GM23338 (cell line): ENCODE measurements around the gene ARID1B. TPM values are rescaled to one million over a fixed set of nuclear protein-coding genes. Genes with fewer than 3 reads are reported as not detected.
A peak's percentile ranks its signal among the peaks of the same experiment; 100 is the strongest.

Source experiments
- ATAC-seq: fragments of 200-7000 bp; cut with Tn5 transposase; 3 replicates; pipeline ENCODE4 v1.9.1; 2020
- DNase-seq: peaks from one replicate; pipeline ENCODE4 v3.0.0-alpha.2; 2015; ENCODE audit warnings: low spot score
- H2AFZ ChIP-seq: fragments of 200-600 bp; sonication (generic); 2 replicates; pipeline ENCODE4 v1.8.0; 2016; ENCODE audit warnings: antibody characterized with exemption, mild to moderate bottlenecking, moderate library complexity
- H3F3A ChIP-seq: fragments of 200-600 bp; sonication (generic); replicated peaks from 2 replicates; pipeline ENCODE4 v1.8.0; 2017; ENCODE audit warnings: antibody characterized with exemption, mixed run types, low read depth
- H3K27ac ChIP-seq: fragments of 200-600 bp; sonication (generic); 2 replicates; pipeline ENCODE4 v1.6.1; 2016; ENCODE audit warnings: low read depth
- H3K27me3 ChIP-seq: fragments of 200-600 bp; sonication (generic); 2 replicates; pipeline ENCODE4 v1.8.0; 2016; ENCODE audit warnings: mild to moderate bottlenecking, mixed run types, moderate library complexity; ENCODE audit not compliant: insufficient read depth
- H3K36me3 ChIP-seq: fragments of 200-600 bp; sonication (generic); 2 replicates; pipeline ENCODE4 v1.8.0; 2016; ENCODE audit warnings: mild to moderate bottlenecking; ENCODE audit not compliant: insufficient read depth
- H3K4me1 ChIP-seq: fragments of 200-600 bp; sonication (generic); 2 replicates; pipeline ENCODE4 v1.8.0; 2016; ENCODE audit warnings: mild to moderate bottlenecking, moderate library complexity; ENCODE audit not compliant: insufficient read depth
- H3K4me2 ChIP-seq: fragments of 200-600 bp; sonication (generic); 2 replicates; pipeline ENCODE4 v1.7.1; 2017; ENCODE audit warnings: mixed run types
- H3K4me3 ChIP-seq: fragments of 200-600 bp; sonication (generic); 2 replicates; pipeline ENCODE4 v1.6.1; 2016; ENCODE audit warnings: mixed run types
- H3K79me2 ChIP-seq: fragments of 200-600 bp; sonication (generic); replicated peaks from 2 replicates; pipeline ENCODE4 v1.8.0; 2017; ENCODE audit warnings: mild to moderate bottlenecking; ENCODE audit not compliant: insufficient read depth
- H3K9me2 ChIP-seq: fragments of 200-600 bp; sonication (generic); 2 replicates; pipeline ENCODE4 v1.8.0; 2017; ENCODE audit not compliant: insufficient read depth
- H4K20me1 ChIP-seq: fragments of 200-600 bp; sonication (generic); replicated peaks from 2 replicates; pipeline ENCODE4 v1.8.0; 2017; ENCODE audit warnings: mild to moderate bottlenecking; ENCODE audit not compliant: insufficient read depth
- H3K27ac Mint-ChIP-seq: 2 replicates; pipeline ENCODE4 v1.8.0; 2020; ENCODE audit warnings: inconsistent platforms, mild to moderate bottlenecking, moderate library complexity, mixed read lengths
- H3K27me3 Mint-ChIP-seq: 3 replicates; pipeline ENCODE4 v1.8.0; 2022; ENCODE audit warnings: low read depth, mild to moderate bottlenecking, moderate library complexity, mixed read lengths, inconsistent platforms; ENCODE audit not compliant: insufficient read depth, poor library complexity
- H3K36me3 Mint-ChIP-seq: 3 replicates; pipeline ENCODE4 v1.8.0; 2021; ENCODE audit warnings: low read depth, mild to moderate bottlenecking, inconsistent platforms, moderate library complexity, mixed read lengths
- H3K4me1 Mint-ChIP-seq: 3 replicates; pipeline ENCODE4 v1.8.0; 2020; ENCODE audit warnings: mild to moderate bottlenecking, inconsistent platforms, mixed read lengths
- H3K4me3 Mint-ChIP-seq: 3 replicates; pipeline ENCODE4 v1.8.0; 2021; ENCODE audit warnings: moderate library complexity, mild to moderate bottlenecking, inconsistent platforms, mixed read lengths
- H3K9me3 Mint-ChIP-seq: 3 replicates; pipeline ENCODE4 v1.8.0; 2020; ENCODE audit warnings: moderate library complexity, mild to moderate bottlenecking, inconsistent platforms, mixed read lengths
- CREB1 ChIP-seq: fragments of 250-450 bp; sonication (Bioruptor Pico); IDR thresholded peaks from 2 replicates; pipeline ENCODE4 v1.5.0; 2020; ENCODE audit warnings: low read depth, mild to moderate bottlenecking, moderate library complexity
- EZH2 ChIP-seq: fragments of 200-600 bp; sonication (generic); IDR thresholded peaks from one replicate; pipeline ENCODE4 v1.8.0; 2017; ENCODE audit warnings: antibody characterized with exemption, mild to moderate bottlenecking, low read depth; ENCODE audit not compliant: unreplicated experiment
- EZH2phosphoT487 ChIP-seq: fragments of 200-600 bp; sonication (generic); IDR thresholded peaks from one replicate; pipeline ENCODE4 v1.8.1; 2018; ENCODE audit warnings: antibody characterized with exemption; ENCODE audit not compliant: unreplicated experiment
- JUNB ChIP-seq: IDR thresholded peaks from one replicate; pipeline ENCODE4 v1.6.1; 2016; ENCODE audit warnings: antibody characterized with exemption; ENCODE audit not compliant: unreplicated experiment
- NANOG ChIP-seq: IDR thresholded peaks from 2 replicates; pipeline ENCODE4 v1.6.1; 2016; ENCODE audit warnings: antibody characterized with exemption, borderline replicate concordance
- POLR2AphosphoS5 ChIP-seq: IDR thresholded peaks from 2 replicates; pipeline ENCODE4 v1.6.1; 2016; ENCODE audit warnings: antibody characterized with exemption, low read depth
- STAT1 ChIP-seq: IDR thresholded peaks from one replicate; pipeline ENCODE4 v1.6.1; 2016; ENCODE audit warnings: antibody characterized with exemption; ENCODE audit not compliant: unreplicated experiment
- ZNF114 ChIP-seq: fragments of 250-450 bp; sonication (Bioruptor Pico); IDR thresholded peaks from 2 replicates; pipeline ENCODE4 v1.5.0; 2020; ENCODE audit warnings: mild to moderate bottlenecking, moderate library complexity
- ZNF331 ChIP-seq: fragments of 250-450 bp; sonication (Bioruptor Pico); IDR thresholded peaks from 2 replicates; pipeline ENCODE4 v1.5.0; 2020; ENCODE audit warnings: low read depth, mild to moderate bottlenecking, moderate library complexity
- polyA plus RNA-seq: library from polyadenylated mRNA; unstranded; fragments of >200 nt; fragmentation: Nextera tagmentation; extraction: Ambion mirVana; gene quantifications from 2 replicates; pipeline ENCODE4 v1.2.1, GENCODE V29; 2016
- total RNA-seq: library from RNA; depleted of rRNA; stranded (reverse); fragments of >200 nt; shearing (Covaris generic); gene quantifications from 2 replicates; pipeline ENCODE4 v1.2.3, GENCODE V29; 2014
- TF ChIP-seq, protein P1 (sequence below): IDR thresholded peaks from one replicate; pipeline ENCODE4 v1.6.1; 2018; ENCODE audit warnings: antibody characterized with exemption; ENCODE audit not compliant: unreplicated experiment
- TF ChIP-seq, protein P2 (sequence below): IDR thresholded peaks from 2 replicates; pipeline ENCODE4 v1.6.1; 2016; ENCODE audit warnings: antibody characterized with exemption
- TF ChIP-seq, protein P3 (sequence below): fragments of 250-450 bp; sonication (Bioruptor Pico); IDR thresholded peaks from 2 replicates; pipeline ENCODE4 v1.5.0; 2020; ENCODE audit warnings: mild to moderate bottlenecking, moderate library complexity
- TF ChIP-seq, protein P4 (sequence below), 2 experiments: fragments of 200-600 bp in 1 of 2; sonication (generic) in 1 of 2; conservative IDR thresholded peaks; 2 replicates each; pipeline versions ENCODE4 v1.5.1 to v1.6.1; 2016 to 2017; ENCODE audit warnings: antibody characterized with exemption in 2 of 2, low read depth in 2 of 2, mild to moderate bottlenecking in 2 of 2, moderate library complexity in 1 of 2

The ARID1B gene
- total and polyA plus RNA-seq, 2 experiments from 2014 or later: 59.3 to 72.2 TPM

DNA sequence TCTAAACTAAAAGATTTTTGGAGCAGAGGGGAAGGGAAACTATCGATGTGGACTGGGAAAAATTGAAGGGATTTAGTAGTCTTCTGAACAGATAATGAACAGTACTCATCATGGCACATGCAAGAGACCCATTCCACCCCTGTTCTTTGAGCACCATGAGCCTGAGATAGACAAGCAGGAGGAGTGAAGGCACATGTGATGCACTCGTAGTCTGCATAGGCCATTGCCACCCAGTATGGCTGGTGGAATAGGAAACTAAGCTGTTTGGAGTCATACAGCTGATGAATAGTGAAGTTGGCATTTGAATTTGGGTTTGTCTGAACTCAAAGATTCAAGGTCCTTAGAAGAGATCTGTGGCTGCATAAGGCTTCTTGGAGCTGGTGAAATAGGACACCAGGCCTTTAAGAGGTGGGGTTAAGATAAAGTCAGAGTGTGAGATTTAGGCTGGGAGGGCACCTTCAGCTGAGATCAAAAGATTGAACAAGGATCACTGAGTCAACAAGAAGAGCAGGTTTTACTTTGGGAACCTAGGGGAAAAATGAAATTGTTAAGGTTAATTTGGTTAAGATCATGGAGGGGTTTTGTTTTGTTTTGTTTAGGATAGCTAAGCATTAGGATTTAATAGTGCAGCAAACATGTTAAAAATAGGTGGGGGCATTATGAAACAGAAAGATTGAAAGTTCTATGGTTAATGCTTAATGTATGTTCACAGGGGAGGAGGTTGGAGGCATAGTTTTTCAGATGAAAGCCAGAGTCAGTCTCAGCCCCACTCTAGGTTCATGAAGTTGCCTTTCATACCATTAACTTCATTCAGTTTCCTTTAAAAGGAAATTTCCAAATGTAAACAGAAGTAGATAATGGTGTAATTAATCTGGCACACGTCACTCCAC, 148.8 kb downstream of the ARID1B start:
- peaks cover 58% of the 10 kb centered on the region for H3K4me1 Mint-ChIP-seq
- H3K36me3 ChIP-seq: no peaks in the 10 kb centered on the region
- DNase-seq (peak; percentile 57), ATAC-seq (peak; percentile 82)
- H3K4me3 Mint-ChIP-seq: no peak overlapping the region; the same call in 2 of the 3 replicates
- H4K20me1 ChIP-seq: no peaks in the 10 kb centered on the region; the same call in 1 of the 2 replicates
- no peaks in the 10 kb centered on the region for H3F3A ChIP-seq
- H3K9me2 ChIP-seq: no peaks in the 10 kb centered on the region
- no peaks in the 10 kb centered on the region for H3K27me3 ChIP-seq
- H3K27me3 Mint-ChIP-seq: peaks cover 9% of the 10 kb centered on the region
- peaks cover 95% of the 10 kb centered on the region for H3K79me2 ChIP-seq
- peak overlapping the region; percentile 40 for H3K4me2 ChIP-seq
- H3K4me3 ChIP-seq: no peak overlapping the region
- H3K27ac Mint-ChIP-seq: peak overlapping the region; percentile 23; the same call in 1 of the 2 replicates
- peaks cover 22% of the 10 kb centered on the region for H3K4me1 ChIP-seq
- no peaks in the 10 kb centered on the region for H3K9me3 Mint-ChIP-seq
- no peak overlapping the region for H2AFZ ChIP-seq
- H3K27ac ChIP-seq: no peak overlapping the region
- TF ChIP-seq, protein P1, sequence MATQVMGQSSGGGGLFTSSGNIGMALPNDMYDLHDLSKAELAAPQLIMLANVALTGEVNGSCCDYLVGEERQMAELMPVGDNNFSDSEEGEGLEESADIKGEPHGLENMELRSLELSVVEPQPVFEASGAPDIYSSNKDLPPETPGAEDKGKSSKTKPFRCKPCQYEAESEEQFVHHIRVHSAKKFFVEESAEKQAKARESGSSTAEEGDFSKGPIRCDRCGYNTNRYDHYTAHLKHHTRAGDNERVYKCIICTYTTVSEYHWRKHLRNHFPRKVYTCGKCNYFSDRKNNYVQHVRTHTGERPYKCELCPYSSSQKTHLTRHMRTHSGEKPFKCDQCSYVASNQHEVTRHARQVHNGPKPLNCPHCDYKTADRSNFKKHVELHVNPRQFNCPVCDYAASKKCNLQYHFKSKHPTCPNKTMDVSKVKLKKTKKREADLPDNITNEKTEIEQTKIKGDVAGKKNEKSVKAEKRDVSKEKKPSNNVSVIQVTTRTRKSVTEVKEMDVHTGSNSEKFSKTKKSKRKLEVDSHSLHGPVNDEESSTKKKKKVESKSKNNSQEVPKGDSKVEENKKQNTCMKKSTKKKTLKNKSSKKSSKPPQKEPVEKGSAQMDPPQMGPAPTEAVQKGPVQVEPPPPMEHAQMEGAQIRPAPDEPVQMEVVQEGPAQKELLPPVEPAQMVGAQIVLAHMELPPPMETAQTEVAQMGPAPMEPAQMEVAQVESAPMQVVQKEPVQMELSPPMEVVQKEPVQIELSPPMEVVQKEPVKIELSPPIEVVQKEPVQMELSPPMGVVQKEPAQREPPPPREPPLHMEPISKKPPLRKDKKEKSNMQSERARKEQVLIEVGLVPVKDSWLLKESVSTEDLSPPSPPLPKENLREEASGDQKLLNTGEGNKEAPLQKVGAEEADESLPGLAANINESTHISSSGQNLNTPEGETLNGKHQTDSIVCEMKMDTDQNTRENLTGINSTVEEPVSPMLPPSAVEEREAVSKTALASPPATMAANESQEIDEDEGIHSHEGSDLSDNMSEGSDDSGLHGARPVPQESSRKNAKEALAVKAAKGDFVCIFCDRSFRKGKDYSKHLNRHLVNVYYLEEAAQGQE: no peak
- TF ChIP-seq, protein P2, sequence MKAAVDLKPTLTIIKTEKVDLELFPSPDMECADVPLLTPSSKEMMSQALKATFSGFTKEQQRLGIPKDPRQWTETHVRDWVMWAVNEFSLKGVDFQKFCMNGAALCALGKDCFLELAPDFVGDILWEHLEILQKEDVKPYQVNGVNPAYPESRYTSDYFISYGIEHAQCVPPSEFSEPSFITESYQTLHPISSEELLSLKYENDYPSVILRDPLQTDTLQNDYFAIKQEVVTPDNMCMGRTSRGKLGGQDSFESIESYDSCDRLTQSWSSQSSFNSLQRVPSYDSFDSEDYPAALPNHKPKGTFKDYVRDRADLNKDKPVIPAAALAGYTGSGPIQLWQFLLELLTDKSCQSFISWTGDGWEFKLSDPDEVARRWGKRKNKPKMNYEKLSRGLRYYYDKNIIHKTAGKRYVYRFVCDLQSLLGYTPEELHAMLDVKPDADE: no peak
- no peak for TF ChIP-seq STAT1
- TF ChIP-seq, protein P3, sequence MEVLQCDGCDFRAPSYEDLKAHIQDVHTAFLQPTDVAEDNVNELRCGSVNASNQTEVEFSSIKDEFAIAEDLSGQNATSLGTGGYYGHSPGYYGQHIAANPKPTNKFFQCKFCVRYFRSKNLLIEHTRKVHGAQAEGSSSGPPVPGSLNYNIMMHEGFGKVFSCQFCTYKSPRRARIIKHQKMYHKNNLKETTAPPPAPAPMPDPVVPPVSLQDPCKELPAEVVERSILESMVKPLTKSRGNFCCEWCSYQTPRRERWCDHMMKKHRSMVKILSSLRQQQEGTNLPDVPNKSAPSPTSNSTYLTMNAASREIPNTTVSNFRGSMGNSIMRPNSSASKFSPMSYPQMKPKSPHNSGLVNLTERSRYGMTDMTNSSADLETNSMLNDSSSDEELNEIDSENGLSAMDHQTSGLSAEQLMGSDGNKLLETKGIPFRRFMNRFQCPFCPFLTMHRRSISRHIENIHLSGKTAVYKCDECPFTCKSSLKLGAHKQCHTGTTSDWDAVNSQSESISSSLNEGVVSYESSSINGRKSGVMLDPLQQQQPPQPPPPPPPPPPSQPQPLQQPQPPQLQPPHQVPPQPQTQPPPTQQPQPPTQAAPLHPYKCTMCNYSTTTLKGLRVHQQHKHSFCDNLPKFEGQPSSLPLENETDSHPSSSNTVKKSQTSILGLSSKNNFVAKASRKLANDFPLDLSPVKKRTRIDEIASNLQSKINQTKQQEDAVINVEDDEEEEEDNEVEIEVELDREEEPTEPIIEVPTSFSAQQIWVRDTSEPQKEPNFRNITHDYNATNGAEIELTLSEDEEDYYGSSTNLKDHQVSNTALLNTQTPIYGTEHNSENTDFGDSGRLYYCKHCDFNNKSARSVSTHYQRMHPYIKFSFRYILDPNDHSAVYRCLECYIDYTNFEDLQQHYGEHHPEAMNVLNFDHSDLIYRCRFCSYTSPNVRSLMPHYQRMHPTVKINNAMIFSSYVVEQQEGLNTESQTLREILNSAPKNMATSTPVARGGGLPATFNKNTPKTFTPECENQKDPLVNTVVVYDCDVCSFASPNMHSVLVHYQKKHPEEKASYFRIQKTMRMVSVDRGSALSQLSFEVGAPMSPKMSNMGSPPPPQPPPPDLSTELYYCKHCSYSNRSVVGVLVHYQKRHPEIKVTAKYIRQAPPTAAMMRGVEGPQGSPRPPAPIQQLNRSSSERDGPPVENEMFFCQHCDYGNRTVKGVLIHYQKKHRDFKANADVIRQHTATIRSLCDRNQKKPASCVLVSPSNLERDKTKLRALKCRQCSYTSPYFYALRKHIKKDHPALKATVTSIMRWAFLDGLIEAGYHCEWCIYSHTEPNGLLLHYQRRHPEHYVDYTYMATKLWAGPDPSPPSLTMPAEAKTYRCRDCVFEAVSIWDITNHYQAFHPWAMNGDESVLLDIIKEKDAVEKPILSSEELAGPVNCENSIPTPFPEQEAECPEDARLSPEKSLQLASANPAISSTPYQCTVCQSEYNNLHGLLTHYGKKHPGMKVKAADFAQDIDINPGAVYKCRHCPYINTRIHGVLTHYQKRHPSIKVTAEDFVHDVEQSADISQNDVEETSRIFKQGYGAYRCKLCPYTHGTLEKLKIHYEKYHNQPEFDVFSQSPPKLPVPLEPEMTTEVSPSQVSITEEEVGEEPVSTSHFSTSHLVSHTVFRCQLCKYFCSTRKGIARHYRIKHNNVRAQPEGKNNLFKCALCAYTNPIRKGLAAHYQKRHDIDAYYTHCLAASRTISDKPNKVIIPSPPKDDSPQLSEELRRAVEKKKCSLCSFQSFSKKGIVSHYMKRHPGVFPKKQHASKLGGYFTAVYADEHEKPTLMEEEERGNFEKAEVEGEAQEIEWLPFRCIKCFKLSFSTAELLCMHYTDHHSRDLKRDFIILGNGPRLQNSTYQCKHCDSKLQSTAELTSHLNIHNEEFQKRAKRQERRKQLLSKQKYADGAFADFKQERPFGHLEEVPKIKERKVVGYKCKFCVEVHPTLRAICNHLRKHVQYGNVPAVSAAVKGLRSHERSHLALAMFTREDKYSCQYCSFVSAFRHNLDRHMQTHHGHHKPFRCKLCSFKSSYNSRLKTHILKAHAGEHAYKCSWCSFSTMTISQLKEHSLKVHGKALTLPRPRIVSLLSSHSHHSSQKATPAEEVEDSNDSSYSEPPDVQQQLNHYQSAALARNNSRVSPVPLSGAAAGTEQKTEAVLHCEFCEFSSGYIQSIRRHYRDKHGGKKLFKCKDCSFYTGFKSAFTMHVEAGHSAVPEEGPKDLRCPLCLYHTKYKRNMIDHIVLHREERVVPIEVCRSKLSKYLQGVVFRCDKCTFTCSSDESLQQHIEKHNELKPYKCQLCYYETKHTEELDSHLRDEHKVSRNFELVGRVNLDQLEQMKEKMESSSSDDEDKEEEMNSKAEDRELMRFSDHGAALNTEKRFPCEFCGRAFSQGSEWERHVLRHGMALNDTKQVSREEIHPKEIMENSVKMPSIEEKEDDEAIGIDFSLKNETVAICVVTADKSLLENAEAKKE: no peak
- no peak for TF ChIP-seq POLR2AphosphoS5
- no peak for TF ChIP-seq JUNB
- no peak for TF ChIP-seq ZNF114 (CRISPR knock-in tag)
- TF ChIP-seq NANOG: no peak
- TF ChIP-seq EZH2phosphoT487: no peak
- no peak for TF ChIP-seq EZH2
- no peak for TF ChIP-seq ZNF331
- TF ChIP-seq, protein P4, sequence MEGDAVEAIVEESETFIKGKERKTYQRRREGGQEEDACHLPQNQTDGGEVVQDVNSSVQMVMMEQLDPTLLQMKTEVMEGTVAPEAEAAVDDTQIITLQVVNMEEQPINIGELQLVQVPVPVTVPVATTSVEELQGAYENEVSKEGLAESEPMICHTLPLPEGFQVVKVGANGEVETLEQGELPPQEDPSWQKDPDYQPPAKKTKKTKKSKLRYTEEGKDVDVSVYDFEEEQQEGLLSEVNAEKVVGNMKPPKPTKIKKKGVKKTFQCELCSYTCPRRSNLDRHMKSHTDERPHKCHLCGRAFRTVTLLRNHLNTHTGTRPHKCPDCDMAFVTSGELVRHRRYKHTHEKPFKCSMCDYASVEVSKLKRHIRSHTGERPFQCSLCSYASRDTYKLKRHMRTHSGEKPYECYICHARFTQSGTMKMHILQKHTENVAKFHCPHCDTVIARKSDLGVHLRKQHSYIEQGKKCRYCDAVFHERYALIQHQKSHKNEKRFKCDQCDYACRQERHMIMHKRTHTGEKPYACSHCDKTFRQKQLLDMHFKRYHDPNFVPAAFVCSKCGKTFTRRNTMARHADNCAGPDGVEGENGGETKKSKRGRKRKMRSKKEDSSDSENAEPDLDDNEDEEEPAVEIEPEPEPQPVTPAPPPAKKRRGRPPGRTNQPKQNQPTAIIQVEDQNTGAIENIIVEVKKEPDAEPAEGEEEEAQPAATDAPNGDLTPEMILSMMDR (conservative IDR thresholded peaks at IDR 0.05; ENCODE audit: low read depth in 2 of 2): no peak
- no peak for TF ChIP-seq CREB1
- H3K36me3 Mint-ChIP-seq: 0 out of 3 replicates have a peak, but pooled peaks cover 6% of the 10 kb centered on the region
